GM18499 (cell line): ENCODE measurements around the gene CMSS1.

ENCODE experiments used
- ATAC-seq: cut with Tn5 transposase; IDR thresholded peaks from one replicate; pipeline ENCODE4 v1.9.1; 2021; ENCODE audit warnings: moderate number of reproducible peaks; ENCODE audit not compliant: insufficient read depth, unreplicated experiment

CMSS1 gene

GRCh38 chr3:99927671-99928457 is 110.2 kb downstream of the CMSS1 start:
- no peak for ATAC-seq

GRCh38 chr3:99928771-99929744 is 111.4 kb downstream of the CMSS1 start:
- no peak for ATAC-seq

- no peak for ATAC-seq
Observed at GRCh38 chr3:99929745-99930139, 112.1 kb downstream of the CMSS1 start.

GRCh38 chr3:99931059-99931458 is 113.4 kb downstream of the CMSS1 start:
- ATAC-seq: no peak

GRCh38 chr3:99933971-99934750 is 116.5 kb downstream of the CMSS1 start:
- no peak for ATAC-seq

GRCh38 chr3:99934975-99935797 is 117.5 kb downstream of the CMSS1 start:
- no peak for ATAC-seq

- no peak for ATAC-seq
Observed at GRCh38 chr3:99938270-99938911, 120.7 kb downstream of the CMSS1 start.

GRCh38 chr3:99939876-99940275 is 122.2 kb downstream of the CMSS1 start:
- ATAC-seq: no peak

- no peak for ATAC-seq
Observed at GRCh38 chr3:99940350-99940749, 122.7 kb downstream of the CMSS1 start.

GRCh38 chr3:99941211-99941610 is 123.5 kb downstream of the CMSS1 start:
- no peak for ATAC-seq

- ATAC-seq: no peak
Observed at GRCh38 chr3:99943931-99944761, 126.5 kb downstream of the CMSS1 start.

GRCh38 chr3:99945328-99945995 is 127.8 kb downstream of the CMSS1 start:
- ATAC-seq: no peak

- ATAC-seq: no peak
Observed at GRCh38 chr3:99947356-99947755, 129.7 kb downstream of the CMSS1 start.

- no peak for ATAC-seq
Observed at GRCh38 chr3:99948467-99949089, 130.9 kb downstream of the CMSS1 start.

GRCh38 chr3:99949956-99950670 is 132.5 kb downstream of the CMSS1 start:
- no peak for ATAC-seq

GRCh38 chr3:99950921-99951320 is 133.3 kb downstream of the CMSS1 start:
- ATAC-seq: no peak

- no peak for ATAC-seq
Observed at GRCh38 chr3:99951701-99952100, 134.0 kb downstream of the CMSS1 start.
